Mucosa of rectum (tissue), 2 donors: ENCODE results near the gene KHSRP.

Experiments used
- H3K27ac ChIP-seq, 2 donors: one replicate each; pipeline ENCODE4 v1.7.0; 2013; ENCODE audit warnings: inconsistent platforms in 2 of 2, low read depth in 2 of 2, low read length in 2 of 2
- H3K27me3 ChIP-seq, 2 donors: one replicate each; pipeline ENCODE4 v1.7.0; 2013; ENCODE audit warnings: low read length in 2 of 2; ENCODE audit not compliant: control insufficient read depth in 2 of 2, insufficient read depth in 2 of 2
- H3K36me3 ChIP-seq, 2 donors: one replicate each; pipeline ENCODE4 v1.7.0; 2013; ENCODE audit warnings: low read length in 2 of 2; ENCODE audit not compliant: control insufficient read depth in 2 of 2, insufficient read depth in 2 of 2
- H3K4me1 ChIP-seq, 2 donors: one replicate each; pipeline ENCODE4 v1.7.0; 2013; ENCODE audit warnings: low read length in 2 of 2, mild to moderate bottlenecking in 1 of 2; ENCODE audit not compliant: control insufficient read depth in 2 of 2, insufficient read depth in 2 of 2
- H3K4me3 ChIP-seq, 2 donors: one replicate each; pipeline ENCODE4 v1.7.0; 2013; ENCODE audit warnings: low read length in 2 of 2
- H3K9ac ChIP-seq, 2 donors: one replicate each; pipeline ENCODE4 v1.7.0; 2013; ENCODE audit warnings: low read length in 2 of 2, low read depth in 1 of 2, mild to moderate bottlenecking in 1 of 2
- H3K9me3 ChIP-seq, 2 donors: one replicate each; pipeline ENCODE4 v1.7.0; 2013; ENCODE audit warnings: low read length in 2 of 2; ENCODE audit not compliant: control insufficient read depth in 2 of 2
- donor health status: healthy.
- donor health status: Normal muscosa, but diverticular disease.

KHSRP gene

GRCh38 chr19:6424195-6424938 lies at the start of gene KHSRP:
Gene KHSRP (minus strand): TSS chr19:6424811. CDS start chr19:6424701, 110 bp downstream.
- H3K4me1 ChIP-seq: peaks cover 11 to 16% of the 10 kb centered on the region in 2 donors
- H3K4me3 ChIP-seq: peak within 1 kb of the TSS; percentile 86 to 90
- H3K9ac ChIP-seq: peak within 1 kb of the TSS; percentile 74 to 88
- peak within 1 kb of the TSS; percentile 67 to 84 for H3K27ac ChIP-seq
- no peaks in the 10 kb centered on the region for H3K27me3 ChIP-seq
- H3K36me3 ChIP-seq: peaks cover 23 to 24% of the 10 kb centered on the region in 2 donors
- no peaks in the 10 kb centered on the region for H3K9me3 ChIP-seq

GRCh38 chr19:6473647-6474046 lies 49.0 kb upstream of the KHSRP start:
- Histone ChIP-seq H3K4me1 (peaks cover 5 to 10% of the 10 kb centered on the region in 2 donors), H3K9ac (no peak overlapping the region), H3K36me3 (peaks cover 0 to 3% of the 10 kb centered on the region in 2 donors), H3K27ac (no peak overlapping the region), H3K9me3 (no peaks in the 10 kb centered on the region), H3K27me3 (no peaks in the 10 kb centered on the region), H3K4me3 (no peak overlapping the region)

- Histone ChIP-seq H3K4me3 (no peak overlapping the region), H3K9me3 (no peaks in the 10 kb centered on the region), H3K27me3 (no peaks in the 10 kb centered on the region), H3K27ac (no peak overlapping the region), H3K4me1 (peaks cover 5 to 10% of the 10 kb centered on the region in 2 donors), H3K9ac (no peak overlapping the region), H3K36me3 (peaks cover 0 to 8% of the 10 kb centered on the region in 2 donors)
Observed at GRCh38 chr19:6472713-6473112, 48.1 kb upstream of the KHSRP start.

- Histone ChIP-seq H3K4me3 (no peak overlapping the region), H3K9ac (no peak overlapping the region), H3K36me3 (peaks cover 8 to 18% of the 10 kb centered on the region in 2 donors), H3K27me3 (no peaks in the 10 kb centered on the region), H3K4me1 (peaks cover 3 to 5% of the 10 kb centered on the region in 2 donors), H3K9me3 (no peaks in the 10 kb centered on the region), H3K27ac (no peak overlapping the region)
Observed at GRCh38 chr19:6471076-6471475, 46.5 kb upstream of the KHSRP start.

- Histone ChIP-seq H3K9ac (no peak overlapping the region), H3K9me3 (no peaks in the 10 kb centered on the region), H3K4me1 (peaks cover 0 to 5% of the 10 kb centered on the region in 2 donors), H3K4me3 (no peak overlapping the region), H3K27ac (no peak overlapping the region), H3K27me3 (no peaks in the 10 kb centered on the region), H3K36me3 (peaks cover 9 to 20% of the 10 kb centered on the region in 2 donors)
Observed at GRCh38 chr19:6470173-6470572, 45.6 kb upstream of the KHSRP start.

GRCh38 chr19:6467384-6467783 lies 42.8 kb upstream of the KHSRP start:
- Histone ChIP-seq H3K4me3 (no peak overlapping the region), H3K9ac (no peak overlapping the region), H3K9me3 (no peaks in the 10 kb centered on the region), H3K36me3 (peaks cover 9 to 20% of the 10 kb centered on the region in 2 donors), H3K4me1 (peaks cover 2 to 11% of the 10 kb centered on the region in 2 donors), H3K27ac (no peak overlapping the region), H3K27me3 (no peaks in the 10 kb centered on the region)

GRCh38 chr19:6466526-6467248 lies 42.1 kb upstream of the KHSRP start:
- Histone ChIP-seq H3K4me3 (no peak overlapping the region), H3K27ac (no peak overlapping the region), H3K36me3 (peaks cover 9 to 20% of the 10 kb centered on the region in 2 donors), H3K9ac (no peak overlapping the region), H3K9me3 (no peaks in the 10 kb centered on the region), H3K4me1 (peaks cover 6 to 17% of the 10 kb centered on the region in 2 donors), H3K27me3 (no peaks in the 10 kb centered on the region)

- H3K27me3 ChIP-seq: no peaks in the 10 kb centered on the region
- no peak overlapping the region for H3K27ac ChIP-seq
- no peaks in the 10 kb centered on the region for H3K9me3 ChIP-seq
- peak overlapping the region in 1 of 2 donors; percentile 95 for H3K9ac ChIP-seq
- H3K4me3 ChIP-seq: peak overlapping the region; percentile 70 to 80
- H3K4me1 ChIP-seq: peaks cover 9 to 19% of the 10 kb centered on the region in 2 donors
- H3K36me3 ChIP-seq: peaks cover 9 to 20% of the 10 kb centered on the region in 2 donors
Observed at GRCh38 chr19:6465663-6466062, 41.1 kb upstream of the KHSRP start.

- Histone ChIP-seq H3K27me3 (no peaks in the 10 kb centered on the region), H3K9me3 (no peaks in the 10 kb centered on the region), H3K36me3 (peaks cover 9 to 20% of the 10 kb centered on the region in 2 donors), H3K9ac (peak overlapping the region; percentile 86 to 95), H3K4me3 (peak overlapping the region; percentile 70 to 80), H3K4me1 (peaks cover 12 to 22% of the 10 kb centered on the region in 2 donors), H3K27ac (peak overlapping the region; percentile 93 to 95)
Observed at GRCh38 chr19:6465006-6465405, 40.4 kb upstream of the KHSRP start.
